Hematopoietic multipotent progenitor cell treated with erythropoietin and hydrocortisone succinate and interleukin-3 and kit ligand, for 15 days (in vitro differentiated cells): ENCODE measurements around the gene TYW1.
"Not testable (repeated sequence)": the region's sequence is repeated elsewhere in the genome, so short reads cannot be mapped to it uniquely, and the experiment has no call there.

ENCODE experiments used
- DNase-seq: peaks from one replicate; pipeline ENCODE4 v3.0.0-alpha.2; 2015; ENCODE audit warnings: low spot score

Gene TYW1

GRCh38 chr7:67130766-67131165 is 134.1 kb downstream of the TYW1 start:
- not testable (repeated sequence) for DNase-seq

DNA sequence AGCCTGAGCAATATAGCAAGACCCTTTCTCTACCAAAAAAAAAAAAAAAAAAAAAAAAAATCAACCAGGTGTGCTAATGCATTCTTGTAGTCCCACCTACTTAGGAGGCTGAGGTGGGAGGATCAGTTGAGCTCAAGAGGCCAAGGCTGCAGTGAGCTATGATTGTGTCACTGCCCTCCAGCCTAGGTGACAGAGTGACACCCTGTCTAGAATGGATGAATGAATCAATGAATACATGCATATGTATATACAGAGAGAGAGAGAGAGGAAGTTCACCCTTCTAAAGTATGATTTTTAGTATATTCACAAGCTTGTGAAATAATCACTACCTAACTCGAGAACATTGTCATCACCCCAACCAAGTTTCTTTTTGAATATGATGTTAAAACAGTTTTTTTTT is 138.3 kb downstream of the TYW1 start:
- not testable (repeated sequence) for DNase-seq

GRCh38 chr7:67135617-67136486 is 139.2 kb downstream of the TYW1 start:
- DNase-seq: not testable (repeated sequence)

DNA sequence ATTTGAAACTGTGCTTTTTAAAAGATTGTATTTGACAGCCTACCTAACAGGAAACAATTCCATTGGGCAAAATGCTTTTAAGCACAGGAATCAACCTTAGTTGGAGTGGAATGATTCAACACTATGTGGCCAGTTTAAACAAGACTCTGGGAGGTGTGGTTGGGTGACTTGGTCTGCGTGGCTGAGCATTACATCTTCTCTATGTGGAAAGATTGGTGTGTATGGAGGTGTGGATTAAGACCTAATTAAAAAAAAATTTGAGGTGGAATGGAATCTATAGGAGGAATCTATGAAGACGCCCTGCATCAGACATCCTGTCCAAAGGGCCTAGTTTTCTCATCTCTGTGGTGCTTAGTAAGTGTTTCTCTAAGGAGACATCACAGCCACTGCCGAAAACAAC is 140.9 kb downstream of the TYW1 start:
- DNase-seq: not testable (repeated sequence)

DNA sequence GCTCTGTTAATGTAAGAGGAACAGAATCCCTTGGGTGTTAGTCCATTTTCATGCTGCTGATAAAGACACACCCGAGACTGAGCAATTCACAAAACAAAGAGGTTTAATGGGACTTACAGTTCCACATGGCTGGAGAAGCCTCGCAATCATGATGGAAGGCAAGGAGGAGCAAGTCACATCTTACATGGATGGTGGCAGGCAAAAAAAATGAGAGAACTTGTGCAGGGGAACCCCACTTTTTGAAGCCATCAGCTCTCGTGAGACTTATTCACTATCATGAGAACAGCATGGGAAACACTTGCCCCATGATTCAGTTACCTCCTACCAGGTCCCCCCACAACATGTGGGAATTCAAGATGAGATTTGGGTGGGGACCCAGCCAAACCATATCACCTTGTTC is 143.2 kb downstream of the TYW1 start:
- not testable (repeated sequence) for DNase-seq

DNA sequence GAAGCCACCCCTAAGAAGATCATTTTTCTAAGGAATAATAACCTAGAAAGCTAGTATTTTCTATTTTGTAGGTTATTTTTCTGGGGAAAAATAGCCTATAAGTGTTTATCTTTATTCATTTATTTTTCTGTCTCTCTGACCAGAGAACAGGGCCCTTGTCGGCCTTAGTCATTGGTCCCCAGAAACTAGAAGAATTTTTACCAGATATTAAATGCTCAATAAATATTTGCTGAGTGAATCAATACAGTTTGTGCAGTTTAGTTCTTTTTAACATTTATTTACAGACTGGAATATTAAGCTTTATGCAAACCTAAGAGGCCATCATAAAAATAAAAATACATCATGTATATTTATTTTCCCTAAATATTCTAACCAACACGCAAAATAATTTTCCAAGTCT is 144.4 kb downstream of the TYW1 start:
- not testable (repeated sequence) for DNase-seq

GRCh38 chr7:67143091-67143786 is 146.6 kb downstream of the TYW1 start:
- not testable (repeated sequence) for DNase-seq

GRCh38 chr7:67145581-67146193 is 149.1 kb downstream of the TYW1 start:
- not testable (repeated sequence) for DNase-seq

DNA sequence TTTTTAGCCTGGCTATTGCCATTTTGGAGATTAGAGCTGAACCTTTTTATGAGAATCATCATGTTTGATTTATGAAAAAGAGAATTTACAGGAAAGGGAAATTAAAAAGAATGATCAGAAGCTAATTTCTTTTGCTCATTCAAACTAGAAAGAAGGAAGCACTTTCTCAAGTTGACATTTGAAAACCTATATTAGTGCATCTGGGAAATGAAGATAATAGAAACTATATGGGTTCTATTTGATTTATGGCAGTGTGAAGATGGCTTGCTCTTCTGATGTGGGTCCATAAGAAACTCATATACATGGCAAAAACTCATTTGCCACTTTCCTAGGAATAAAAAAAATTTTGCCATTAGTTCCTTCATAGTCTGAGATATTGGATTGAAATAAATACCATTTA is 152.5 kb downstream of the TYW1 start:
- DNase-seq: not testable (repeated sequence)

- DNase-seq: not testable (repeated sequence)
These were observed 157.7 kb downstream of the TYW1 start for GRCh38 chr7:67154374-67154773.

- DNase-seq: not testable (repeated sequence)
These were observed 159.4 kb downstream of the TYW1 start for GRCh38 chr7:67156064-67156463.

DNA sequence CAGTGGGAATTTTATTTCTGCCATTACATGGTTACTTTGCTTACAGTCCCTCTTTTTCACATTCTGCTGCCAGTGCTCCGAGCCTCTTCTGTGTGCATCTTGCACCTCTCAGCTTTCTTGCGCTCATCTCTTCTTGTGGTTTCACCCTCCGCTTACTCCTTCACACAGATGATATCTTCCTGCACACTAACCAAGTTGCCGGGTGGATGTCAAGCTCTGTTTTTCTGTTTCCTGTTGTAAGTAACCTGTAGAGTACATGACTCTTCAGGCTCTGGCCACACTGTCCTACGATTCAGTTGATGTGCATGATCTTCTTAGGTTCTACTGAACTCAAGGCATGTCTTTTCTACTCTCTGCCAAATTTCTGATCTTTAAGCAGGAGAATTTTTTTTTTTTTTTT is 166.7 kb downstream of the TYW1 start:
- not testable (repeated sequence) for DNase-seq

DNA sequence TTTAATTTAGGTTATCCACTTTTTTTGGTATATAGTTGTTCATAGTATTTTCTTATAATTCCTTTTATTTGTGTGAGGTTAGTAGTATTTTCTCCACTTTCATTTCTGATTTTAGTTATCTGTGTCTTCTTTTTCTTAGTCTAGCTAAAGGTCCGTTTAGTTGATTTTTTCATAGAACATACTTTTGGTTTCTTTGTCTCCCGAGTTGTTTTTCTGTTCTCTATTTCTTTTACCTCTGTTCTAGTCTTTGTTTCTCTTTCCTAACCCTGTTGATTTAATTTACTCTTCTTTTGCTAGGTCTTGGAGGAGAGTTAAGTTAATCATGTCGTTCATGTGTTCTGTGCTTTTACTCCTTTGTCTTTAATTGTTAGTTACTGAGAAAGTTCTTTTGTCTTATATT is 174.5 kb downstream of the TYW1 start:
- DNase-seq: not testable (repeated sequence)

GRCh38 chr7:67176730-67177129 is 180.1 kb downstream of the TYW1 start:
- DNase-seq: not testable (repeated sequence)

GRCh38 chr7:67178915-67179688 is 182.5 kb downstream of the TYW1 start:
- not testable (repeated sequence) for DNase-seq

- not testable (repeated sequence) for DNase-seq
These were observed 186.5 kb downstream of the TYW1 start for GRCh38 chr7:67182956-67183750.

GRCh38 chr7:67184912-67185659 is 188.5 kb downstream of the TYW1 start:
- not testable (repeated sequence) for DNase-seq

GRCh38 chr7:67185660-67186129 is 189.1 kb downstream of the TYW1 start:
- not testable (repeated sequence) for DNase-seq

DNA sequence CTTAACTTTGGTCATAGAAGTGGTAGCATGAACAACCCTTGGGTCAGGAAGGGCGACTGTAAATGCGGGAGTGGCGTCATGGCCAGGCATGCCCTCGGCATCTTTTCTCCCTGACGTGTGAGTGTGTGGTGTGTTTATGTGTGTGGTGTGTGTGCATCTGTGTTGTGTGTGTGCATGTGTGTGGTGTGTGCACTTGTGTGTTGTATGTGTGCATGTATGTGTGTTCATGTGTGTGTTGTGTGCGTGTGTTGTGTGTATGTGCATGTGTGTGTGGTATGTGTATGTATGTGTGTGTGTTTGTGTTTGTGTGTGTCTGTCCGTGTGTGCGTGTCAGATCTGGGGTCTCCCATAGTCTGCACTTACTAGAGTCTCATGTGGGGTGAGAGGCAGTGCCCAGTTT is 192.5 kb downstream of the TYW1 start:
- not testable (repeated sequence) for DNase-seq
